GM18498 (cell line): ENCODE results near the gene ITGA1.
"Not testable (repeated sequence)": the region's sequence is repeated elsewhere in the genome, so short reads cannot be mapped to it uniquely, and the experiment has no call there.

ENCODE experiments used
- ATAC-seq: cut with Tn5 transposase; IDR thresholded peaks from one replicate; pipeline ENCODE4 v1.9.1; 2021; ENCODE audit warnings: mild to moderate bottlenecking, moderate library complexity; ENCODE audit not compliant: unreplicated experiment

Gene ITGA1

DNA sequence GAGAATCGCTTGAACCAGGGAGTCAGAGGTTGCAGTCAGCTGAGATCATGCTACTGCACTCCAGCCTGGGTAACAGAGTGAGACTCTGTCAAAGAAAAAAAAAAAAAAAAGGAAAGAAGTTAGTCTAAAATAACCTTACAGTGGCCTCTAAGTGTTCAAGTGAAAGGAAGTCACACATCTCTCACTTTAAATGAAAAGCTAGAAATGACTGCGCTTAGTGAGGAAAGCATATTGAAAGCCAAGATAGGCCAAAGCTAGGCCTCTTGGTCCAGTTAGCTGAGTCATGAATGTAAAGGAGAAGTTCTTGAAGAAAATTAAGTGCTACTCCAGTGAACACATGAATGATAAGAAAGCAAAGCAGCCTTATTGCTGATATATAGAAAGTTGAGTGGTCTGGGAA is 38.1 kb downstream of the ITGA1 start:
- peak; percentile 93 for ATAC-seq

GRCh38 chr5:52827815-52828214 is 40.1 kb downstream of the ITGA1 start:
- no peak for ATAC-seq

- ATAC-seq, result no peak
Observed at GRCh38 chr5:52829664-52830063, 41.9 kb downstream of the ITGA1 start.

GRCh38 chr5:52830650-52831049 is 42.9 kb downstream of the ITGA1 start:
- no peak for ATAC-seq

DNA sequence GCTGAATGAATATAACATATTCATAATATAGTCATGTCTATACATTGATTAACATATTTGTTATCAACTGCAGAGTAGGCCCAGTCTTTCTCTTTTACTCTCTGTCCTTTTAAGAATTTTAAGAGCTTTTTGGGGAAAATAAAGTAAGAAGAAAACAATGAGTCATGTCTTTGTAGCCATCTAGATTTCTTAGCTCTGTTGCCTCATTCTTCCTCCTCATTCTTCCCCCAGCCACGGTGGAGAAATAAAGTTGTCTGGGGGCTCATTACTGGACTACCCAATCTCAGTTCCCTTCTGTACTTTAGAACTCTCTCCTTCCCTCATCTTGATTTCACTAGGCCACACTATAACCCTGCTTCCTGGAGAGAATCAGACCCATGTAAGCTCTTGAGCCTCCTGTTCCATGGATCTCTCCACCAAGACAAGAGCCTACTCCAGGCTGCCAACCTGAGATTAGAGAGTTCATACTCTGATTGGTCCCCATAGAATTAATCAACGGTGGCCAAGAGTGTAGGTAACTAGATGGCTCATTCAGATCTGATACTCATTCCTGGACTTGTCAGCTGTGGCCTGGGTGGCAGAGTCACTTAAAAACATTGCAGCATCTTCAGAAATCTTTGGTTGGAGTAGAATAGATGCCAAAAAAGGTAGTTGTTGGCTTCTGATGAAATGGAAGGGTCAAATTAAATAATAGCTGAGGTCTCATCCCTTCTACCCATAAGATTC is 44.2 kb downstream of the ITGA1 start:
- no peak for ATAC-seq

GRCh38 chr5:52834320-52834719 is 46.6 kb downstream of the ITGA1 start:
- ATAC-seq, result no peak

DNA sequence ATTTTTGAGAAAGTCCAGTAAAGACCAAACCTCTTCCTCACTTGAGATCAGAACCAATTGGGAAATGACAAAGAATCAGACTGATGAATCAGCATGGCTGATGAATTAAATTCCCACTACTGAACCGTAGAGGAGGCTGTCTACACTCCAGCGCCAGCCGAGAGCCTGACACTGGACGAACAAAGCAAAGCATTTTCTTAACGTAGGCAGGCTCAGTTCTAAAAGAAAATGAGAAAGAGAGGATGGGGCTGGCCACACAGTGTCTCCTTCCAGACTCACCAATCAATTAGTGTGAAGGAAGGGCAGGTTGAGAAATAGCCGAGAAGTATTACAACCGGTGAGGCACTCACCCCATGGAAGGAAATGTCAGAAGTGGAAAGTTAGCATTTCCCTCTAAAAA is 49.4 kb downstream of the ITGA1 start:
- ATAC-seq, result no peak

DNA sequence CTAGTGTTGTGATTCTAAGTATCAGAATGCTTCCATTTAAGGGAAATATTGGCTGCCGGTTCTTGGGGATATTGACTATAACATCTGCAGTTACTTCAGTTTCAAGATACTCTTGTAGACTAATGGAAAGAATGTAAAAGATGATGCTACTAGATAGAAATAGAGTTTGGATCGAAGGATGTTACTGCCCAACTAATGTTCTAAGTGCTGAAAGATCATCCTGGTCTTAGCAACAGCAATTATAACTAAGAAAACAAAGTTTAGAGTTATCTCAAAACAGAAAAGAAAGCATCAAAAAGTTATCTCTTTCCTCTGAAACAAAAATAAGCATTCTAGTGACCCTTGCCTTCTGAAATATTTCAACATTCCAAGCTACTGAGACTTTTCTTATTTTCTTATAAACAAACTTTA is 49.9 kb downstream of the ITGA1 start:
- ATAC-seq, result no peak

DNA sequence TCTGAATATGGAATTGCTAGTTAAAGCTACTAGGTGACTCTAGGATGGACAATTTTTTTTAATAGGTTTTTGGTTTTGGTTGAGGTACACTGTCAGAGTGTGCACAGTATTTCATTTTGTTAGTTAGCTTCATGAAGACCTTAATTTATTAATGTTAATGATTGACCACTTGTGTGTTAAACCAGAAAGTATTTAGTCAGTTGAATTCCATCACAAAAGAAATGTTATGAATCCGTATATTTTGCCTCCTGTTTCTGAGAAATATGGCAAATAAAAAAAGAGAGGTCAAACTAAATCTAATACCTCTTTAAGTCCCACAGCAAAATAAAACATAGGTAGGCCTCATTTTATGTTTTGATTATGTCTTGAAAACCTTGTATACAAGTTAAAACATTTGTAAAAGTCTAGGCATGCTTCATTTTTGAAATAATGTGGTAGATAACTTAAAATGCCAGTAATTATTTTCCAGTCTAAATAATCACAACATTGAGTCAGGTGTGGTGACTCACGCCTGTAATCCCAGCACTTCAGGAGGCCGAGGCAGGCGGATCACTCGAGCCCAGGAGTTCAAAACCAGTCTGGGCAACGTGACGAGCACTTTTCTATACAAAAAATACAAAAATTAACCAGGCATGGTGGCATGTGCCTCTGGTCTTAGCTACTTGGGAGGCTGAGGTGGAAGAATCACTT is 50.8 kb downstream of the ITGA1 start:
- ATAC-seq, result no peak

GRCh38 chr5:52839285-52839684 is 51.6 kb downstream of the ITGA1 start:
- ATAC-seq, result no peak

GRCh38 chr5:52840277-52841050 is 52.7 kb downstream of the ITGA1 start:
- no peak for ATAC-seq

GRCh38 chr5:52841114-52841513 is 53.4 kb downstream of the ITGA1 start:
- ATAC-seq, result no peak

- ATAC-seq, result no peak
Observed at GRCh38 chr5:52842111-52842510, 54.4 kb downstream of the ITGA1 start.

DNA sequence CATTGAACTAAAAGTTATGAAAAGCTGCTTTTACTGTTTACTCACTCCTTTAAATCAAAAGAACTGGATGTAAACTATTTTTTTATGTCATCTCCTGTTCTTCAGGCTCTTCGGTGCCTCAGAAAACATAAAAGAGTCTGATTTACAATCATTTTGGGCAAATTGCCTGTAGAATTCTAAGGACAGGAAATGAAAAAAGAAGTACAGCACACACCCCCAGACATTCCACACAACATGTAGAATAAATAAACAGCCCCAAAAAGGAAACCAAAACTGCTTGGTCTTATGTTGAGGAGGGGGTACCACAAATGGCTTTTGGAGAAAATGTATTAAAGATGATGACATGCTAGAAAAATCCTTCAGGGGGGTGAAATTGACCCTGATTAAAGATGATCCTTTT is 57.2 kb downstream of the ITGA1 start:
- ATAC-seq, result no peak

- ATAC-seq, result no peak
Observed at GRCh38 chr5:52846182-52846842, 58.6 kb downstream of the ITGA1 start.

DNA sequence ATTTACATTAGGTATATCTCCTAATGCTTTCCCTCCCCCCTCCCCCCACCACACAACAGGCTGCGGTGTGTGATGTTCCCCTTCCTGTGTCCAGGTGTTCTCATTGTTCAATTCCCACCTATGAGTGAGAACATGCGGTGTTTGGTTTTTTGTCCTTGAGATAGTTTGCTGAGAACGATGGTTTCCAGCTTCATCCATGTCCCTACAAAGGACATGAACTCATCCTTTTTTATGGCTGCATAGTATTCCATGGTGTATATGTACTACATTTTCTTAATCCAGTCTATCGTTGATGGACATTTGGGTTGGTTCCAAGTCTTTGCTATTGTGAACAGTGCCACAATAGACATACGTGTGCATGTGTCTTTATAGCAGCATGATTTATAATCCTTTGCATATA is 61.0 kb downstream of the ITGA1 start:
- not testable (repeated sequence) for ATAC-seq

- no peak for ATAC-seq
Observed at GRCh38 chr5:52849544-52849943, 61.8 kb downstream of the ITGA1 start.

- ATAC-seq, result no peak
Observed at GRCh38 chr5:52853650-52854049, 65.9 kb downstream of the ITGA1 start.

DNA sequence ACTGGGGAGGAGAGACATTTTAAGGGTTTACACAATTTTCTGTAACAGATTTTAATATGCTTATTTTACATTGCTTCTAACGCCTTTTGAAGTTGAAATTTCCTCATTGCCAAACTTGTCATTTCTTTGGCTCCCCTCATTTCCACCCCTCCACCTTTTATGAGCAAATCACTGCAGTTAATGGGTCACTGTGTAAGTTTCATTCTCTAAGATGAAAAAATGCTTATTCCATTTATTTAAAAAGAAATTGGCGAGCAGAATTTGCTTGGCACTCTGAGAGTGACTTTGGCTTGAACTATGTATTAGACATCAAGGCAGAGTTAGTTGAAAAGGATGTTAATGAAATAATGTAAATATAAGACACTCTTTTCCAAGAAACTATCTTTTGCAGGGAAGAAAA is 66.6 kb downstream of the ITGA1 start:
- no peak for ATAC-seq

GRCh38 chr5:52854949-52855348 is 67.2 kb downstream of the ITGA1 start:
- no peak for ATAC-seq

DNA sequence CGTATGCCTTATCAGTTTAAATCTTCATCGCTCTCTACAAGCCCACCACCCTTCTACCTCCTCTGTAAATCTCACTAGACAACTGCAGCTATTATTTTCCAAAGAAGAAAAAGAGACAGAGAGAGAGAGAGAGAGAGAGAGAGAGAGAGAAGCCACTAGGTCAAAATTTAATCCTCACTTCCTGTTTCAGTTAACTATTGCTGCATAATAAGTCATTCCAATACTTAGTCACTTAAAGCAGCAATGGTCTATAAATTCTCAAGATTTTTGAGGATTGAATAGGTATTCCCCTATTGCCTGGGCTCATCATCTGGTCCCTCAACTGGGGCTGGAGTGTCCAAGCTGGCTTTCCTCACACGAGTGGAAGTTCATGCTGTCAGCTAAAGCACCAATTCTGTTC is 68.8 kb downstream of the ITGA1 start:
- peak; percentile 87 for ATAC-seq
